ENCODE measurements around the gene RBPMS2. TPM values are rescaled to one million over a fixed set of nuclear protein-coding genes. Genes with fewer than 3 reads are reported as not detected.
"Not testable (repeated sequence)": the region's sequence is repeated elsewhere in the genome, so short reads cannot be mapped to it uniquely, and the experiment has no call there.

Gene RBPMS2
- total RNA-seq, 1 donor from 2014 or later, result under 0.01 TPM

DNA sequence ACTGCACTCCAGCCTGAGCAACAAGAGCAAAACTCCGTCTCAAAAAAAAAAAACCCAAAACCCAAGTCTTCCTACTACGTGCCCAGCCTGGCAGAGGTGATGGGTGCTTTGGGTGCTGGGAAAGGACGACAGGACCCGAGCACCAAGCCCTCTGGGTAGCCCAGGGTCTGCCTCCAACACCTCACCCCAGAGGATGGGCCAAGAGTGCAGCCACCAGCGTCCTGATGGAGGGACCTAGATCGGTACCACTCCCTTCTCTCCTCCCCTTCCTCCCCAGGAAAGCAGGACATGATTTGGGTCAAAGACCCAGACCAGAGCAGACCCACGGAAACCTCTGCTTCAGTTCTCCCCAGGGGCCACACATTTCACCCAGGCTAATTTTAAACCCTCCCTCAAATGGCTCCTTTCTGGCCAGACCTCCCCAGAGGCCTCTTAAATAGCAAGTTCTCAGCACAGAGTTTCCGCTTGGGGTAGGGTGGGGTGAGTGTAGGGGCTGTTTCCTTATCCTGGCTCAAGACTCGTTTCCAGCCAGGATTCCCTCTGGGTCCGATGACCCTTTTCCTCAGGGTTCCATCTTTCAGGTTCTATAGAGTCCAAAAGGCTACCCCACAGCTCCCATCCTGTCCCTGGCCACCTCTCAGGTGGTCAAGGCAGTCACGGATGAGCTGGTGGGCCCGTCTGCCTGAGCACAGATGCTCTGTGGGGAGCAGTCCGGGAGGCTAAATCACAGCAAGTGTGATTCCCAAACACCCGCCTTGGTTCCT is 20.5 kb downstream of the RBPMS2 start:
- no peak for DNase-seq (ENCODE audit: low read depth in 2 of 2)

DNA sequence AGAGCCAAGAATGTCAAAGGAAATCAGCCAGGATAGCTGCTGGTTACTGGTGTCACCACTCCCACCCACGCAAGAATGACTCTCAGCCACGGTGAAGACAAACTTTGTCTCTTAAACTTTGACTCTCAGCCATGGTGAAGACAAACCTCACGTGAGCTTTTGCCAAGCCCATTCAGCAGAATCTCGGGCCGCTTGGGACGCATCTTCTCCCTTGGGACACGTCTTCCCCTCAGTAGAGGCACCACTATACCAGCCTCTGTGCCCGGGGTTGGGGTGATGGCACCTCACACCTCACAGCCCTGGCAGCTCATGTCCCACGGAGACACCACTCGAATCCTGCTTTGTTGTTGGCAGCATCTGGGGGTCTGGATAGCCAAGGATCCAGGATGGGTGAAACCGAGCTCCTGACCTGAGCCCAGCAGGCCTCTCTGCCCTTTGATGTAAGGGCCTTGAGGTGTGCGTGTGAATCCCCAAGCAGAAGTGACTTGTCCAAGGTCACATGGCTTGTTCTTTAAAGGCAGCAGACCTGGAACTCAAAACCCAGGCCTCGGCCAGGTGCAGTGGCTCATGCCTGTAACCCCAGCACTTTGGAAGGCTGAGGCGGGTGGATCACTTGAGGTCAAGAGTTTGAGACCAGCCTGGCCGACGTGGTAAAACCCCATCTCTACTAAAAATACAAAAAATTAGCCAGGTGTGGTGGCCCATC is 21.8 kb downstream of the RBPMS2 start:
- DNase-seq (ENCODE audit: low read depth in 2 of 2), result no peak

DNA sequence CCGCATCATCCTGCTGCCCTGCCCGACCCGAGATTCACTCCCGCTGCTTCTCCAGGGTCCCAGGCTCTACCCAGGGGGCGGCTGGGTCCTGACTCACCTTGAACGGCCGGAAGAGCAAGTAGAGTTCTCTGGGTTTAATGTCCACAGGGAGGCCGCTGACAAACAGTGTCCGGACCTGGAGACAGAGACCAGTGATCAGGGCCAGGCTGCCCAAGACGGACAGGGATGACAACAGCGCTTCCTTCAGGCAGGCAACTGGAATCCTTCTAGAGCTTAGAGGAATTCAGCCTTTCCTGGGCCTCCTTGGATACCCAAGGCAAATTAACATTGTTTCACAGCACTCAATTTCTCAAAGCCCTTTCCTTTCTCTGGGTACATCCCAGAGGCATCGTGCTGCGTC is 23.9 kb downstream of the RBPMS2 start:
- DNase-seq (ENCODE audit: low read depth in 2 of 2), result no peak

DNA sequence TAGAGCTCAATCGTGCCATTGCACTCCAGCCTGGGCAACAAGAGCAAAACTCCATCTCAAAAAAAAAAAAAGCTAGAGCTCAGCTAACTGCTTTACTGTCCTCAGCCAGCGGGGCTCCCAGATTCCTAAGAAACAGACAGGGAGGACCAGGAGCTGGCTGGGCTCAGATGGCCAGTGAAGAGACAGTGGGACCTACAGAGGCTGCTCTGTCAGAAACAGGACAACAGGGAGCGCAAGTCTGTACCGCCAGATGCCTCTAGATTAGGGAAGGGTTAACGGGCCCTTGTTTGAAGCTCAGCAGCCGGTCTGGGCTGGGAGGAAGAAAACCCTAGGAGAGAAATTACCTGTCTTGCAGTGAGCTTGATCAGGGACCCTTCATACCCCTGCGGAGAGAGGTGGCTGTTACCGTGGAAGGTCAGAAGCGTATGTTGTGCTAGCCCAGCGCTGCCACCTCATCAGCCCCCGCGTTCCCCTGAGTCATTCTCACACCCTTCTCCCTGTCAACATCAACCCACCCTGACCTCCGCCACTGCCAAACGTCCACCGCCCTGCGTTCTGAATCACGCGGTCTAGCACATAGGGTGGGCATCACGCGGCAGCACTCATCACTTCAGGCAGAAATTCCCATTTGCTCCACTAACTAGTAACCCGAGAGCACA is 25.3 kb downstream of the RBPMS2 start:
- no peak for DNase-seq (ENCODE audit: low read depth in 2 of 2)

DNA sequence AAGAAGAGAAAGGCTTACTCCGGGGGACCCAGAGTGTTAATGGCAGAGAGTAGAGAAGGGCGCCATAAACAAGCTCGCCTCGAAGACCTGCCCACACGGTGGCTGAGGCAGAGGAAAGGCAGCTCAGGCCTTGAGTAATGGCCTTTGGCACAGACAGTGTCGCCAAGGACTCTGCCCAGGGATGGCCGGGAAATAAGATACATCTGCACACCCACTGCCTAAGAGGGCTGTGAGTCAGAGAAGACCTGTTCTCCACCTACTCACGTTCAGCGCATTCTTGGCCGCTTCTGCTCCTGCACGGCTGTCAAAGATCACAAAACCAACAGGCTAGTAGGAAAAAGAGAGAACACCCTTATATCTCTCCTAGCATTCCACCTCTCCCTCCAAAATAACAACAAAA is 26.2 kb downstream of the RBPMS2 start:
- DNase-seq (ENCODE audit: low read depth in 2 of 2), result no peak

DNA sequence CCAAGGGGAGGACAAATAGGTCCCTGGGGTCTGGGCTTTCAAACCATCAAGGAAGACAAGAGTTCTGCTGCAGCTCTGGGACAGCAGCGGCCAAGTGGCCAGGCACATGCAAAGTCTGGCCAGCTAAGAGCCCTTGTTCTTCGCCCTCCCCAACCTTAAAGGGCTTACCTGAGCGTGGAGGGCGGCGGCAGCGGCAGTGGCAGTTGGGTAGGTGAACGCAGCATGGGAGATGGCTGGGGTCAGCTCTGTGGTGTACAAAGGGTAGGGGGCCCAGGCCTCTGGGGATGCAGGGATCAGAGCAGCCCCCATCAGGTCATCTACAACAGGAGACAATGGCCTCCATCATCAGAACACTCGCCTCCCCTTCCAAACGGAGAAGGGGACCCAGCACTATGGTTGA is 27.1 kb downstream of the RBPMS2 start:
- no peak for DNase-seq (ENCODE audit: low read depth in 2 of 2)

DNA sequence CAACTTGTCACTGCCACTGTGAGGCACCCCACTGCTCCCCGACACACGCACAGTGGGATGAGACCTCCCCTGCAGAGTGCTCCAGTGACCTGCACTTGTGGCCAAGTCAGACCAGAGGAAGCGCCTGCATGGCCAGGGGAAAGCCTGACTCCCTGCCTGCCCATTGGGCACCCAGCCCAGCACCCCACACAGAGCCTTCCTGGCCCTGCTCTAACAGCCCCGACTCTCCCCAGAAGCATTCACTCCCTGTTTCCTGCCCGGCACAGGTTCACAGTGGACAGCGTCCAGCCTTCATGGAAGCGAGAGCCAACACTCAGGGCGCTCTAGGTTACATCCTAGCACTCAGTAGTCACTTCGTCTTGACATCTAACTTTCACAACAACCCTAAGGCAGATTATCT is 27.8 kb downstream of the RBPMS2 start:
- DNase-seq (ENCODE audit: low read depth in 2 of 2), result no peak

DNA sequence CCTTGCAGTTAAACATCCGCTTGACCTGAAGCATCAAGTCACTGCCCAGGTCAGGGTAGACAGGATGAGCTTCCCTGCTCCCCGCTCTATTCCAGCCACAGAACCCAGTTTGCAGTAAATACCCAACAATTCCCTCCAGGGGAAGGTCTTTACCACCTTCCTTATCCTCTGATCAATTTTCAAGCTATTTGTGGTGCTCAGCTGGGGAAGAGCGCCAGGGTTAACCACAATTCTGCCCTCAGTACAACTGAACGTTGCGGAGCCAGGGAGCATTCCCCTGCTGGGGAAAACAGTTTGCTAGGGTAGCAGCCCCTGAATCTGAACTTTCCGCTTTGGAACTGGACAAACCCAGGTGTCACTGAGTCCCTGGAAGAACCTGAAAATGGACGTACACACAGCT is 28.5 kb downstream of the RBPMS2 start:
- DNase-seq (ENCODE audit: low read depth in 2 of 2), result no peak

DNA sequence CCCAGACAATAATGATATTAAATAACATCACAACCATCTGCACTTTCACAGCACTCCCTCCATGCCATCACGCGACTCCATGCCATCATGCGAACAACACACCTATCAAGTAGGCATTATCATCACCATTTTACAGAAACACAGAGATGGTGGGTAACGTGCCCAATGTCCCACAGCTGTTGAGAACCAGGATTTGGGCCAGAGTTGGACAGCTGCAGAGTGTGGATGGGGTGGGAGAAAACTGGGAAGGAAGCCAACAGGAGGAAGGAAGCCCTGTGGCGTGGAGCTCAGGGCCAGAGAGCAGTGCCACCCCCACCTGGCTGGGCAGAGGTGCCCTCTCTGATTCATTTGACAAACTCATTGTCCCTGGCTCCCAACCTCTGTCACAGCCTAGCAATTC is 29.0 kb downstream of the RBPMS2 start:
- DNase-seq (ENCODE audit: low read depth in 2 of 2), result no peak

DNA sequence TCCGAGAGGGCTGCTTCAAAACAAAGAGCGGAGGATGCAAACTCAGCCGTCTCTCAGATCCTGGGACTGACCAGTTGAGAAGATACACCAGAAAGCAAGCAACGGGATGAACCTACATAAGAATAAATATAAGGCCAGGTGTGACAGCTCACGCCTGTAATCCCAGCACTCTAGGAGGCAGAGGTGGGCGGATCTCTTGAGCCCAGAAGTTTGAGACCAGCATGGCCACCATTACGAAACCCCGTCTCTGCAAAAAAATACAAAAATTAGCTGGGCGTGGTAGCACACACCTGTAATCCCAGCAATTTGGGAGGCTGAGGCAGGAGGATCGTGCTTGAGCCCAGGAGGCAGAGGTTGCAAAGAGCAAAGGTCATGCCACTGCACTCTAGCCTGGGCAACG is 31.7 kb downstream of the RBPMS2 start:
- DNase-seq (ENCODE audit: low read depth in 2 of 2), result no peak

DNA sequence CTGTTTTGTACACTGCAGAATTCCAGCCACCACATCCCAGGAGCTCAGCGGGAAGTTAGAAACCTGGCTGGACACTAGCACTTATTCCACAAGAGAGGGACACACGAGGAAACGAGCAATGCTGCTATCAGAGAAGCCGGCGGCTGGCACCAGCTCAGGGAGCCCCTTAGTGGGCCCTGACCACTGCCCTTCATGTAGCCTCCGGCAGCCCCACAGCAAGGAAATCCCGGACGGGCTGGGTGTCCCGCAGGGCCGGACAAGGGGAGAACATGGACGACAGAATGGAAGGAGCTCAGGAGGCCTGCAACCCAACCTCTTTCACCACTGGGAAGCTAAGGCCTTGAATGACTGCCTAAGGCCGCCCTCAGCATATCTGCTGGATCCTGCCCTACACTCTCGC is 32.5 kb downstream of the RBPMS2 start:
- DNase-seq (ENCODE audit: low read depth in 2 of 2), result no peak

DNA sequence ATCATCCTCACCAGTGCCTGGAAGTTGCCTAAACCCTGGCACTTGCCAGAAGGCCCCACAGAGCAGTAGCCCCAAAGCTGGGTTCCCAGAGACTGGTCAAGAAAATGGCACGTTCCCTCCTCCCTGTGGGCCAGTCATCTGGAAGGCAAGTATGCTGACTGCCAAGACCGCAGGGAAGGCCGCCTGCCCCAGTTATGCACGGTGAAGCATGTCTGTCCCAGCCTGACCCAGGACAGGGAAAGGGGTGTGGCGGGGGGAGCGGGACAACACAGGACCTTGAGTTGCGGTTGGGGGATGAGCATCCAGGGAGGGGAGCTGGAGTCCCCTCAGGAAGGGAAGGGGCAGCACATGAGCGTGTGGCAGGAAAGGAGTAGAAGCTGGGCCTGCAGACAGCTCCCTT is 33.0 kb downstream of the RBPMS2 start:
- no peak for DNase-seq (ENCODE audit: low read depth in 2 of 2)

DNA sequence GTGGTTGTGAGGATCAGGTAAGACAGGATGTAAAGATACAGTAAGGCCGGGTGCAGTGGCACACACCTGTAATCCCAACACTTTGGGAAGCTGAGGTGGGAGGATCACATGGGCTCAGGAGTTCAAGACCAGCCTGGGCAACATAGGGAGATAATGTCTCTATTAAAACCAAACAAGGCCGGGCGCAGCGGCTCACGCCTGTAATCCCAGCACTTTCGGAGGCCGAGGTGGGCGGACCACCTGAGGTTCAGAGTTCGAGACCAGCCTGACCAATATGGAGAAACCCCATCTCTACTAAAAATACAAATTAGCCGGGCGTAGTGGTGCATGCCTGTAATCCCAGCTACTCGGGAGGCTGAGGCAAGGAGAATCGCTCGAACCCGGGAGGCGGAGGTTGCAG is 33.7 kb downstream of the RBPMS2 start:
- not testable (repeated sequence) for DNase-seq (ENCODE audit: low read depth in 2 of 2)

DNA sequence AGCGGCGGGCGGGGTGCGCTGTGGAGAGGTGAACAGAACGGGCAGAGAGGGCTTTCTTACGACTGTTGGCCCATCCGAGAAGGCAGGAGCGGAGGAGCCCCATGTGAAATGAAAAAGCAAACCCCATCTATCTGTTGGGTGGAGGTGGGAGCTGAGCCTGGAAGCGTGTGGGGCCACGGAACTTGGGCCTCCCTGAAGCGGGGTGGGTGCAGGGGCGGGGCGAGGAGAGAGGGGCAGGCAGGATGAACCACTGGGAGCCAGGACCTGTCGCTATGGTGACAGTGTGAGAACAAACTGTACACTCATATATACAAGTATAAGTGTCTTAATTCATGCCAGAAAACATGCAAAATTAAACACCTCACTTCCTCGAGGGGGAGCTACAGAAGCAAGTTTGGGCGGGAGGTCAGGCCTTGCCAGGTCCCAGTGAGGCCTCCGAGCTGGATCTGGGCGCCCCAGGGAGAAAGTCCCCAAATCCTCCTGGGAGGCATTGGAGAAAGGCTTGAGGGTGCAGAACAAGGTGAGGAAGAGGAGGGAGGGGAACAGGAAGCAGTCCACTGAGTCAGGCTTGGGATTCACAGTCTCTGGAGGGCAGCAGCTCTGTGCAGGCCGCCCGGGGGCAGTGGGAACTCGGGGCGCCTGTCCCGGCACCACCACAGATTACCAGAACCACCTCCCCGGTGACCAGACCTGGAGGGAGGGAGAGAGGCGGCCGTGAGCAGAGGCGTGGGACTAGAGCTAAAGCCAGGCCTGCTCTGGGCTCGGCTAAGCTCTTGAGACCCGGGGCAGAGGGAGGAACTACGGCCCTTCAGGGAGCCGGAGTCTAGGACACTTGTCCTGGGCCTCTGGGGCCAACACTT is 34.8 kb downstream of the RBPMS2 start:
- DNase-seq (ENCODE audit: low read depth in 2 of 2), result peak in 1 of 2 donors; percentile 12

DNA sequence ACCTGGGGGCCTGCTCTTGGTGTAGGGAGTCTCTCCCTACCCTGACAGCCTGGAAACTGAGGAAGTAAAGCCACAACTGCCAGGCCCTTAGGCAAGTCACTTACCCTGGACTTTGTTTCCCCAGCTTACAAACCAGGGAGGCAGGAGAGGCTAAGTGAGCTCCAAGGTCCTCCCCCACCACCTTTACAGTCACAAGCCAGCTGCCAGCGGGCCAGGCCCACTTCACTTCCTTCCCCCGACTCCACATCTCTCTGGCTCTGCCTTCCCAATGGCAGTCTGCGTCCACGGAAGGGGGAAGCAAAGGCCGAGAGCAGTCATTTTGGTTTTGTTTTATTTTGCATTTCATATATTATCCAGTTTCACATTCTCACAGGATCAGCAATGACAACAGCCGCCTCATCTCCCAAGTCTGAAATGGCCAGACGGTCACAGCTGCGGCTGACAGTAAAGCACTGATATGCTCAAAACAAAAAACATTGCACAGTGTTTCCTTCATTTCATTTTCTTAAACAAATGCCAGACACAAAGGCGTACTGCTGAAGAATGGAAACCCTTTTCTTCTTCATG is 35.7 kb downstream of the RBPMS2 start:
- DNase-seq (ENCODE audit: low read depth in 2 of 2), result no peak

DNA sequence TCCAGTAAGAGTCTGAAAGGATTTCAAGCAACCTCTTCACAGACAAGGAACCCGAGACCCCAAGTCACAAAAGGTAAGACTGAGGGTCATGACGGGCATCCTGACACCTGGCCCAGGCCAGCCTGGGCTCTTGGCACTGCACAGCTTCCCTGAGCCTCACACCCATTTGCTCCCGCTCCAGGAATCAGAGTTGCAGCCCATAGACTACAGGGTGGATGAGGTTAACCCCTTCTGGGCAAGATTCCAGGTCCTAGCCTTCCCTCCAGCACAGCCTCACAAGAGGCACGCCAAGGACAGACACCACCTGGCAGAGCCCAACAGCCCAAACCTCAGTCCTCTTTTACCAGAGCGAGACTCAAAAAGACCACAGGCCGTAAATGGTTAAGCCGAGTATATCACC is 36.2 kb downstream of the RBPMS2 start:
- no peak for DNase-seq (ENCODE audit: low read depth in 2 of 2)

DNA sequence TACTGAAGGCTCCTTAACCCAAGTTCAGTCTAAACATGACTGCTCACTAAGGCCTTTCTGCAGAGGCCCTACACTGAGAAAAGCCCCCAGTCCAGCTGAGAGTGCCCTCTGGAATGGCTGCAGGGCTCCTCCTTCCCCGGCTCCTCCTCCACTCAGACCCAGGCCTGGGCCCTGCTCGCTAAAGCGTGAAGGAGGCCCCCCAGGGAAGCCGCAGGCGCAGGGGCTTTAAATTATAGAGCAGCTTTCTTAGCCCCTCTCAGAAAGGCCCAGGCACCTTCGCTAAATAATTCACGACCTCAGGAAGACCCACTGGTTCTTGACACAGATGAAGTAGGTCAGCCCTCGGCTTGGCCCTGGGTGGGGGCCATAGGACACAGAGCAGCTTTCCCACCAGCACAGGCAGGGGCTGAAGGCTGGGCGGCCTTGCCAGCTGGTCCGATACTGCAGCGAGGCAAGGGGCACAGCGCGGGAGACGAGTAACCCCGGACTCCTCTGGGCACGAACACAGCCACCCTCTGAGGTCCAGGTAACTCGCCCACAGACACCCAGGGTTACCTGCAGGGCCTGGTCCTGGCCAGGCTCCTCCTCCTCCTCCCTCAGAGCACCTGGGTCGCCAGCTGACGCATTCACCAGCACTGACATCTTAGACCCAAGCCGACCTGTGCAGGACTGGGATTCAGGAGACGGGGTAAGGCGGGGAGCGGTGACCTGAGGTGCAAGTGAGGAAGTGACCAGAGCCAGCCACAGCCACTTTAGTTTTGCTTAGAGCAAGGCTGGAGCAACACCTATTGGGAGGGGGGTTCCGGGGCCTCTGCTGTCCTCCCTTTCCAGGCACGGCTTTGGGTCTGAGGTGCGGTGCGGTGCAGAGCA is 36.9 kb downstream of the RBPMS2 start:
- no peak for DNase-seq (ENCODE audit: low read depth in 2 of 2)

DNA sequence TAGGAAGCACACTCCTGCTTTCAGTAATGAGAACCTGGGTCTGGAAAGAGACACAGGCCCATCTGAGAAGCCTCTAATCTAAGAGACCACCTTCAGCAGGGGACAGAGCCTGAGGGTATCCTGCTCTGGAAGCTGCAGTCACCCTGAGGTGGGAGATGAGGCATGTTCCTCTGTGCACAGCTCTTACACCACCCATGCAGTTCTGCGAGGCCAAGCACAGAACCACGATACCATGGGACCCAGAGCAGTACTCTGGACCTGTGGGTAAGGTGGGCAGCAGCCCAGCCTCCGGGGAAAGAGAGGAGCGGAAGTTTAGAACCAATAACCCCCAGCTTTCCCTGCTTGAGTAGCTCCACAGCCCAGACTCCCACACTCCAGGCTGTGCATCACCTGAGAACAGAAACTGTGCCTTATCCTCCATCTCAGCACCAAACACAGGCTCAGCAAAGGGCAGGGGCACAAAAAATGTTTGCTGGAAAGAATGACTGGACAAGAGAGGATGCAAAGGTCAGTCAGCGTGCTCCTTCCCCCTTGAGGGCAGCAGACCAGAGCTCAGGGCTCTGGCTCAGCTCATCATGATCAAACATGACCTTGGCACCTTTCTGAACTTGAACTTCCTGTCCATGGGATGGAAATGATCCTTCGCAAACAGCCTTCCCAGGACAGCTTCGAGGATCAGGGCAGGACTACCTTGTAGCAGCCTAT is 43.1 kb downstream of the RBPMS2 start:
- DNase-seq (ENCODE audit: low read depth in 2 of 2), result no peak

DNA sequence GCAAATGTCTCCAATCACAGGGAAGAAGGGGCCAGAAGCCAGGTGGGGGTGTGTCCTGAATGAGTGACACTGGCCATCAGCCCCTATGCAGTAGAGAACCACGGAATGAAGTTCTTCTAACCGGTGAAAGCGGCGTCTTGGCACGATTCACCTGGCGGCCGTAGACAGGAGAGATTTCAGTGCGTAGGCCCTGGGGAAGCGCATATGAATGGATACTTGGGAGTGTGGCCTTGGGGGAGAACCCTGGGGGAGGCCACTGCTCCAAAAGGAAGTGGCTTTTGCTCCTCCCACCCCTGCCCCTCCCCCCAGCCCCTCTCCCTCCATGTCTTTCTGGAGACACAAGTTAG is 43.6 kb downstream of the RBPMS2 start:
- DNase-seq (ENCODE audit: low read depth in 2 of 2), result no peak

Measured in dermis microvascular lymphatic vessel endothelial cell (primary cell).